ENCODE measurements around the gene PACSIN1.

The PACSIN1 gene

DNA sequence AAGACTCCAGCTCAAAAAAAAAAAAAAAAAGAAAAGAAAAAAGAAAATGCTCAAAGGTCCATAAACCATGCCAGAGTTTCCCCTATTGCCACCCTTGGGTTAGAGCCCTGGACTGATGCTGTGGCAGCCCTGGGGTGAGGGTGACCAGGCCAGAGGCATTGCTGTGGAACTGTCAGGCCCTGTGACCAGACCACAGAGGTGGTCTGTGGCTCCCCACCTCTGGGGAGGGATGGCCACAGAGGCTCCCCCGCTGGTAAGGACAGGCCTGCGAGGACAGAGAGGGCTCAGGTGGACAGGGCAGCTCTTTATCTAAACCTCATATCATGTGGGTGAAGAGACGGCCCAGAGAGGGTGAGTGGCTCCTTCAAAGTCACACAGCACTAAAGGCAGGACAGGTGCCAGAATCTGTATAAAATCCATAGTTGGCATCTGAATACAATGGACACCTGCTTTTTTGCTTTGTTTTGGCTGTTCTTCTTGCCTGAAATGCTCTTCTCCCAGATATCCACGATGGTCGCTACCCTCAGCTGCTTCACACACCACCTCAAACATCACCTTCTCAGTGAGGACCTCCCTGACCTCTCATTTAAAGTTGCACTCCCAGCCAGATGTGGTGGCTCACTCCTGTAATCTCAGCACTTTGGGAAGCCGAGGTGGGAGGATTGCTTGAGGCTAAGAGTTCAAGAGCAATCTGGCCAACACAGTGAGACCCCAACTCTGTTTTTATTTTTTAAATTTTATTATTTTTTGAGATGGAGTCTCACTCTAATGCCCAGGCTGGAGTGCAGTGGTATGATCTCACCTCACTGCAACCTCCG lies 112.8 kb downstream of the PACSIN1 start:
- ATAC-seq, result no peak
- TF ChIP-seq OSR1 (CRISPR knock-in tag; IDR thresholded peaks at IDR 0.05), result no peak
- TF ChIP-seq, protein P1, sequence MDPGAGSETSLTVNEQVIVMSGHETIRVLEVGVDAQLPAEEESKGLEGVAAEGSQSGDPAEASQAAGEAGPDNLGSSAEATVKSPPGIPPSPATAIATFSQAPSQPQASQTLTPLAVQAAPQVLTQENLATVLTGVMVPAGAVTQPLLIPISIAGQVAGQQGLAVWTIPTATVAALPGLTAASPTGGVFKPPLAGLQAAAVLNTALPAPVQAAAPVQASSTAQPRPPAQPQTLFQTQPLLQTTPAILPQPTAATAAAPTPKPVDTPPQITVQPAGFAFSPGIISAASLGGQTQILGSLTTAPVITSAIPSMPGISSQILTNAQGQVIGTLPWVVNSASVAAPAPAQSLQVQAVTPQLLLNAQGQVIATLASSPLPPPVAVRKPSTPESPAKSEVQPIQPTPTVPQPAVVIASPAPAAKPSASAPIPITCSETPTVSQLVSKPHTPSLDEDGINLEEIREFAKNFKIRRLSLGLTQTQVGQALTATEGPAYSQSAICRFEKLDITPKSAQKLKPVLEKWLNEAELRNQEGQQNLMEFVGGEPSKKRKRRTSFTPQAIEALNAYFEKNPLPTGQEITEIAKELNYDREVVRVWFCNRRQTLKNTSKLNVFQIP (CRISPR knock-in tag; IDR thresholded peaks at IDR 0.05; ENCODE audit: borderline replicate concordance, low read depth), result no peak
- no peak for TF ChIP-seq ESRRG (CRISPR knock-in tag; IDR thresholded peaks at IDR 0.05)
- TF ChIP-seq RARB (CRISPR knock-in tag; IDR thresholded peaks at IDR 0.05), result no peak
- no peak for TF ChIP-seq ZFP30 (CRISPR knock-in tag; IDR thresholded peaks at IDR 0.05)
- no peak for TF ChIP-seq TCF4 (CRISPR knock-in tag; IDR thresholded peaks at IDR 0.05; ENCODE audit: borderline replicate concordance)
- TF ChIP-seq ARNTL (CRISPR knock-in tag; IDR thresholded peaks at IDR 0.05; ENCODE audit: borderline replicate concordance, low read depth), result no peak
- TF ChIP-seq PPARA (CRISPR knock-in tag; IDR thresholded peaks at IDR 0.05; ENCODE audit: borderline replicate concordance), result no peak
- no peak for TF ChIP-seq GLIS3 (CRISPR knock-in tag; IDR thresholded peaks at IDR 0.05)
- TF ChIP-seq, protein P2, sequence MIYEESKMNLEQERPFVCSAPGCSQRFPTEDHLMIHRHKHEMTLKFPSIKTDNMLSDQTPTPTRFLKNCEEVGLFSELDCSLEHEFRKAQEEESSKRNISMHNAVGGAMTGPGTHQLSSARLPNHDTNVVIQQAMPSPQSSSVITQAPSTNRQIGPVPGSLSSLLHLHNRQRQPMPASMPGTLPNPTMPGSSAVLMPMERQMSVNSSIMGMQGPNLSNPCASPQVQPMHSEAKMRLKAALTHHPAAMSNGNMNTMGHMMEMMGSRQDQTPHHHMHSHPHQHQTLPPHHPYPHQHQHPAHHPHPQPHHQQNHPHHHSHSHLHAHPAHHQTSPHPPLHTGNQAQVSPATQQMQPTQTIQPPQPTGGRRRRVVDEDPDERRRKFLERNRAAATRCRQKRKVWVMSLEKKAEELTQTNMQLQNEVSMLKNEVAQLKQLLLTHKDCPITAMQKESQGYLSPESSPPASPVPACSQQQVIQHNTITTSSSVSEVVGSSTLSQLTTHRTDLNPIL (CRISPR knock-in tag; IDR thresholded peaks at IDR 0.05; ENCODE audit: low read depth), result no peak
- TF ChIP-seq, protein P3, sequence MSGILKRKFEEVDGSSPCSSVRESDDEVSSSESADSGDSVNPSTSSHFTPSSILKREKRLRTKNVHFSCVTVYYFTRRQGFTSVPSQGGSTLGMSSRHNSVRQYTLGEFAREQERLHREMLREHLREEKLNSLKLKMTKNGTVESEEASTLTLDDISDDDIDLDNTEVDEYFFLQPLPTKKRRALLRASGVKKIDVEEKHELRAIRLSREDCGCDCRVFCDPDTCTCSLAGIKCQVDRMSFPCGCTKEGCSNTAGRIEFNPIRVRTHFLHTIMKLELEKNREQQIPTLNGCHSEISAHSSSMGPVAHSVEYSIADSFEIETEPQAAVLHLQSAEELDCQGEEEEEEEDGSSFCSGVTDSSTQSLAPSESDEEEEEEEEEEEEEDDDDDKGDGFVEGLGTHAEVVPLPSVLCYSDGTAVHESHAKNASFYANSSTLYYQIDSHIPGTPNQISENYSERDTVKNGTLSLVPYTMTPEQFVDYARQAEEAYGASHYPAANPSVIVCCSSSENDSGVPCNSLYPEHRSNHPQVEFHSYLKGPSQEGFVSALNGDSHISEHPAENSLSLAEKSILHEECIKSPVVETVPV (CRISPR knock-in tag; IDR thresholded peaks at IDR 0.05), result no peak
- no peak for TF ChIP-seq SNAI2 (CRISPR knock-in tag; IDR thresholded peaks at IDR 0.05)
- TF ChIP-seq ZNF8 (CRISPR knock-in tag; IDR thresholded peaks at IDR 0.05), result no peak

DNA sequence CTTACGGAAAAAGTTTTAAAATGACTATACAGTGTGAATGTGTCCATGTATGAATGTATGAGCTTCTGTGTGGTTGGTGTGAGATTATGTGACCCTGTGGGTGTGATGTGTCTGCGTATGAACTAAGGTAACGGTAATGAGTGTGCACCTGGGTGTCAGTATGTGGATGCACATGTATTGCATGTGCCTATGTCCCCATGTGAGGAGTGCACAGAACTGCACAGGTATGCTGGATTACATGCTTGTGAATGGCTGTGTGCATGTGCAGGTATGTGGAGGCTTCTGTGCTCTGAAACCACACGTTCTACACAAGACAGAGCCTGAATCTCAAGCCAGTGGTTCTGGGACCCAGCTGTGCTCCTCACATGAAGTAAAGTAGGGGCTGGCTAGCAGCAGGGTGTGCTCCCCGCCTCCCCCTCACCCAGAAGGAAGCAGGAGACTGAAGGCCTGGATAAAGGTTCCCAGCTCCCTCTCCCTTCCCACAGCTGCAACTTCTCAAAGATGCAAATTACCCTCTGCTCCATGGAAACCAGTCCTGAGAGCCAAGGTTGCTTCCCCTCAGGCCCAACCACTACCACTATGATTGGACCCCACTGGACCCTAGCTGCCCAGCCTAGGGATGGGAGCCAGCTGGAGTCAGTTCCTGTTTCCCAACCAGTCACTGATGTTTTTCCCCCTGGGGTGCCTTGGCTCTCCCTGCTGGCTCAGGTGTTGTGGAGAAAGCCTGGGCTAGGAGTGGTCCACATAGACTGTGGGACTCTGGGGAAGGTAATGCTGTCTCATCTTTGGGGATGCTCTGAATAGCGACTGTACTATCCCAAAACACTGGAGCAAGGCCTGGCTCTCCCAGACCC lies 115.1 kb downstream of the PACSIN1 start:
- ATAC-seq, result no peak; the same call in 2 of the 3 replicates
- TF ChIP-seq PPARA (CRISPR knock-in tag; IDR thresholded peaks at IDR 0.05; ENCODE audit: borderline replicate concordance), result no peak
- TF ChIP-seq ZFP3 (CRISPR knock-in tag; IDR thresholded peaks at IDR 0.05), result no peak
- TF ChIP-seq, protein P4, sequence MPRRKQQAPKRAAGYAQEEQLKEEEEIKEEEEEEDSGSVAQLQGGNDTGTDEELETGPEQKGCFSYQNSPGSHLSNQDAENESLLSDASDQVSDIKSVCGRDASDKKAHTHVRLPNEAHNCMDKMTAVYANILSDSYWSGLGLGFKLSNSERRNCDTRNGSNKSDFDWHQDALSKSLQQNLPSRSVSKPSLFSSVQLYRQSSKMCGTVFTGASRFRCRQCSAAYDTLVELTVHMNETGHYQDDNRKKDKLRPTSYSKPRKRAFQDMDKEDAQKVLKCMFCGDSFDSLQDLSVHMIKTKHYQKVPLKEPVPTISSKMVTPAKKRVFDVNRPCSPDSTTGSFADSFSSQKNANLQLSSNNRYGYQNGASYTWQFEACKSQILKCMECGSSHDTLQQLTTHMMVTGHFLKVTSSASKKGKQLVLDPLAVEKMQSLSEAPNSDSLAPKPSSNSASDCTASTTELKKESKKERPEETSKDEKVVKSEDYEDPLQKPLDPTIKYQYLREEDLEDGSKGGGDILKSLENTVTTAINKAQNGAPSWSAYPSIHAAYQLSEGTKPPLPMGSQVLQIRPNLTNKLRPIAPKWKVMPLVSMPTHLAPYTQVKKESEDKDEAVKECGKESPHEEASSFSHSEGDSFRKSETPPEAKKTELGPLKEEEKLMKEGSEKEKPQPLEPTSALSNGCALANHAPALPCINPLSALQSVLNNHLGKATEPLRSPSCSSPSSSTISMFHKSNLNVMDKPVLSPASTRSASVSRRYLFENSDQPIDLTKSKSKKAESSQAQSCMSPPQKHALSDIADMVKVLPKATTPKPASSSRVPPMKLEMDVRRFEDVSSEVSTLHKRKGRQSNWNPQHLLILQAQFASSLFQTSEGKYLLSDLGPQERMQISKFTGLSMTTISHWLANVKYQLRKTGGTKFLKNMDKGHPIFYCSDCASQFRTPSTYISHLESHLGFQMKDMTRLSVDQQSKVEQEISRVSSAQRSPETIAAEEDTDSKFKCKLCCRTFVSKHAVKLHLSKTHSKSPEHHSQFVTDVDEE (CRISPR knock-in tag; IDR thresholded peaks at IDR 0.05), result no peak
- TF ChIP-seq ZC3H10 (CRISPR knock-in tag; IDR thresholded peaks at IDR 0.05), result no peak
- TF ChIP-seq RARB (CRISPR knock-in tag; IDR thresholded peaks at IDR 0.05), result no peak
- TF ChIP-seq, protein P2 (CRISPR knock-in tag; IDR thresholded peaks at IDR 0.05; ENCODE audit: low read depth), result no peak
- TF ChIP-seq ESRRG (CRISPR knock-in tag; IDR thresholded peaks at IDR 0.05), result no peak
- no peak for TF ChIP-seq CSDC2 (CRISPR knock-in tag; IDR thresholded peaks at IDR 0.05)
- TF ChIP-seq, protein P3 (CRISPR knock-in tag; IDR thresholded peaks at IDR 0.05), result no peak
- TF ChIP-seq OSR1 (CRISPR knock-in tag; IDR thresholded peaks at IDR 0.05), result no peak
- TF ChIP-seq BACH2 (CRISPR knock-in tag; IDR thresholded peaks at IDR 0.05; ENCODE audit: borderline replicate concordance), result no peak
- TF ChIP-seq ARNTL (CRISPR knock-in tag; IDR thresholded peaks at IDR 0.05; ENCODE audit: borderline replicate concordance, low read depth), result no peak
- no peak for TF ChIP-seq TCF4 (CRISPR knock-in tag; IDR thresholded peaks at IDR 0.05; ENCODE audit: borderline replicate concordance)
- no peak for TF ChIP-seq ZNF565 (CRISPR knock-in tag; conservative IDR thresholded peaks at IDR 0.05; ENCODE audit: low read depth)
- TF ChIP-seq SNAI2 (CRISPR knock-in tag; IDR thresholded peaks at IDR 0.05), result no peak

Measured in SK-N-SH treated with all-trans-retinoic acid at 6 μM for 48 hours (cell line).